ENCODE data around the gene RAD51D. TPM values are rescaled to one million over a fixed set of nuclear protein-coding genes. Genes with fewer than 3 reads are reported as not detected.
"Not testable (repeated sequence)": the region's sequence is repeated elsewhere in the genome, so short reads cannot be mapped to it uniquely, and the experiment has no call there.

The RAD51D gene
- total and polyA plus RNA-seq, 8 donors, result 13.6 to 20.8 (median 16.4) TPM

- ATAC-seq (no peak), DNase-seq (no peak)
- Histone ChIP-seq H3K4me1 (peaks cover 0 to 6% of the 10 kb centered on the region in 2 donors), H3K9me3 (no peaks in the 10 kb centered on the region), H3K27ac (no peak overlapping the region), H3K36me3 (no peaks in the 10 kb centered on the region), H3K27me3 (no peaks in the 10 kb centered on the region), H3K4me3 (no peak overlapping the region)
- TF ChIP-seq CTCF (IDR thresholded peaks at IDR 0.05), result no peak
- intact Hi-C loops (cut with DNase I), result loop anchor here in 1 of 2 donors (10.0 kb wide), 1 partner anchor 375 kb away; the partner anchor contains the start of gene SLFN12L
Observed at GRCh38 chr17:35159940-35160339, 40.3 kb upstream of the RAD51D start.

- Histone ChIP-seq H3K4me1 (no peaks in the 10 kb centered on the region), H3K36me3 (no peaks in the 10 kb centered on the region), H3K27me3 (no peaks in the 10 kb centered on the region), H3K4me3 (no peak overlapping the region), H3K27ac (no peak overlapping the region), H3K9me3 (no peaks in the 10 kb centered on the region)
- TF ChIP-seq CTCF (IDR thresholded peaks at IDR 0.05), result no peak
- ATAC-seq (no peak), DNase-seq (no peak)
- intact Hi-C loops (cut with DNase I), result no loop called here
Observed at GRCh38 chr17:35155246-35155645, 35.6 kb upstream of the RAD51D start.

- Histone ChIP-seq H3K4me3 (no peak overlapping the region), H3K4me1 (no peaks in the 10 kb centered on the region), H3K36me3 (no peaks in the 10 kb centered on the region), H3K27ac (no peak overlapping the region), H3K9me3 (no peaks in the 10 kb centered on the region), H3K27me3 (no peaks in the 10 kb centered on the region)
- ATAC-seq, result no peak
- no peak for DNase-seq
- no peak for TF ChIP-seq CTCF (IDR thresholded peaks at IDR 0.05)
- intact Hi-C loops (cut with DNase I), result no loop called here
Observed at GRCh38 chr17:35154196-35155165, 34.8 kb upstream of the RAD51D start.

GRCh38 chr17:35152421-35153140, 32.9 kb upstream of the RAD51D start:
- no peaks in the 10 kb centered on the region for H3K9me3 ChIP-seq
- H3K27me3 ChIP-seq, result no peaks in the 10 kb centered on the region
- no peak overlapping the region for H3K27ac ChIP-seq
- H3K4me1 ChIP-seq, result no peaks in the 10 kb centered on the region
- ATAC-seq (no peak), DNase-seq (peak in 1 of 4 donors; percentile 43)
- no peaks in the 10 kb centered on the region for H3K36me3 ChIP-seq
- no peak overlapping the region for H3K4me3 ChIP-seq
- intact Hi-C loops (cut with DNase I), result no loop called here
- no peak for TF ChIP-seq CTCF (IDR thresholded peaks at IDR 0.05)

GRCh38 chr17:35151080-35151479, 31.4 kb upstream of the RAD51D start:
- ATAC-seq; H3K4me3 ChIP-seq; H3K27ac ChIP-seq; H3K36me3 ChIP-seq; H3K27me3 ChIP-seq; intact Hi-C loops (cut with DNase I); H3K4me1 ChIP-seq; DNase-seq; H3K9me3 ChIP-seq: not testable (repeated sequence)
